Medulla oblongata (tissue), 1 donor: ENCODE results near the gene KLRF1.

Experiments
- DNase-seq: peaks from one replicate; pipeline ENCODE4 v3.0.0-alpha.2; 2015; ENCODE audit errors: extremely low spot score

Gene KLRF1, protein sequence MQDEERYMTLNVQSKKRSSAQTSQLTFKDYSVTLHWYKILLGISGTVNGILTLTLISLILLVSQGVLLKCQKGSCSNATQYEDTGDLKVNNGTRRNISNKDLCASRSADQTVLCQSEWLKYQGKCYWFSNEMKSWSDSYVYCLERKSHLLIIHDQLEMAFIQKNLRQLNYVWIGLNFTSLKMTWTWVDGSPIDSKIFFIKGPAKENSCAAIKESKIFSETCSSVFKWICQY

DNA sequence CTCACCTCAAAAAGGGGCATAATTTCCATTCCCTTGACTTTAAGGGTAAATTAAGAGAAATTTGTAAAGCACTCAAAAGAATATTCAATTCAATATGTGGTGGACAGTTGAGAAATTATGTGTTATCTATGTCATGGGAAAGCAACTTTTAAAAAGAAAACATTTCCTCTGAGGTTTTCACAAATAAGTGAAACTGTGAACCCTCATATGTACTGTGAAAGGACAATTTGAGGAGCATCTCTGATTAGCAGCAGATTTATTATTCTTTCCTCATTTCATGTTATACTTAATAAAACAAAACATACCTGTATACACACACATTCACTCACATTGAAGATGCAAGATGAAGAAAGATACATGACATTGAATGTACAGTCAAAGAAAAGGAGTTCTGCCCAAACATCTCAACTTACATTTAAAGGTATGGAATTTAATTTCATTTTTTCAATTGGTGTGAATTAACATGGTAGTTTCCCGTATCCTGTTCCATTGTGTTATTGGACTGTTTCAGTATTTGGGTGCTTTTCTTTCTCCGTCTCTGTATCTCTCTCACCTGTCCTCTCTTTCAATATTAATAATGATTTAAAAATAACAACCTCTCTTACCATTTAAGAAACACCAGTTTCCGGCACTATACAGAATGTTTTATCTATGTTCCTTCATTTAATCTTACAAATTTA is at the start of gene KLRF1:
Gene KLRF1, plus strand, starts transcription at position 273 of the 680 bp plus-strand sequence. Its CDS starts 64 bp downstream, at position 337.
- DNase-seq: no peak

DNA sequence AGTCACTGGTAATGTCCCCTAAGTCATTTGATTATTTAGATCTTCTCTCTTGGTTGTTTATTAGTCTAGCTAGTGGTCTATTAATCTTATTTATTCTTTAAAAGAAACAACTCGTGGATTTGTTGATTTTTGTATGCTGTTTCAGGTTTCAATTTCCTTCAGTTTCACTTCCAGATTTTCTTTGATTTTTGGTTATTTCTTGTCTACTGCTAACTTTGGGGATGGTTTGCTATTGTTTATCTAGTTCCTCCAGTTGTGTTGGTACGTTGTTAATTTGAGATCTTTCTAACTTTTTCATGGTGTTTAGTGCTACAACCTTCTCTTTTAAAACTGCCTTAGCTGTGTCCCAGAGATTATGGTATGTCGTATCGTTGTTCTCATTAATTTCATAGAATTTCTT is 48.1 kb upstream of the KLRF1 start:
- no peak for DNase-seq

DNA sequence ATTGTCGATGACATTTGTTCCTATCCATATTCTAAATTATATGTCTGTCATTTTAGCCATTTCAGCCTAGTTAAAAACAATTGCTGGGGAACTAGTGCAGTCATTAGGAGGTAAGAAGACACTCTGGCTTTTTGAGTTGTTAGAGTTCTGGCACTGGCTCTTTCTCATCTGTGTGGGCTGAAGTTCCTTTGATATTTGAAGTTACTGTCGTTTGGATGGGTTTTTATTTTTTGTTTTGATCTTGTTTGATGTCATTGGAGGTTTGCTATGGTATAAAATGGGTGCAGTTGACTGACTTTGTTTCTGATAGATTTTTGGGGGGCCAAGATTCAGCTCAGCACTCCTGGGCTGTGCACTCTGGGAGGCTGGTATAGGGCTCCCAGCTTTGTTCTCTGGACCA is 45.9 kb upstream of the KLRF1 start:
- DNase-seq: no peak

DNA sequence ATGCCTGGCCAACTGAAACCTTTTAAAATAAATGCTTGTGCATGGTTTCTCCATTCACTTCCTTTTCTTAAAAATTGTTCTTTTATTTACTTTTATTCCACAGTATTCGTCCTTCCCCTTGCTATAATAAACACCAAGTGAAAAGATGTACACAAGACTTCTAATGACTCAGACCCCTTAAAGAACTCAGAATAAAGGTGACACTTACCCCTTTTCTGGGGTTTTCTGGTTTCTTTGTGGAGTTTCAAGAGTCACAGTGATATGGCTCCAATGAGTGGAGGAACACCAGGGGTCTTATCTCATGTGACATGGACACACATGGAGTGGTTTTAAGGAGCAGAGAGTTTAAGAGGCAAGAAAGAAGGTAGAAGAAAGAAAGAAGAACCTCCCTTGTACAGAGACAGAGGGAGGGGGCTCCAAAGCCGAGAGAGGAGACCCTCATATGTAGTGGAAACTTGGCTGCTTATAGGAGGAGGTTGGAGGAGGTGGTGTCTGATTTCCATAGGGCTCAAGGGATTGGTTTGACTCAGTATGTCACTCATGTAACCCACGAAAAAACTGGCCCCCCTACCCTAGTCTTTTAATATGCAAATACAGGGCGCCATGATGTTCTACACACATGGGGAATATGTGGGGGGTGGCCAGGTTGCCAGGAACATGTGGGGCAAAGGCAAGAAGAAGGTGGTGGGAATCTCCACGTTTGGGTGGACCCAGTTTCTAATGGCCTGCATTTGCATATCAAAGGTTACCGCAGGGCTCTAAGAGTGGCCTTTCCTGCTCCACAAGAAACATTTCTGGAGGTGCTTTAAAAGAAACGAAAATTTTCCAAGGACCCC is 44.5 kb upstream of the KLRF1 start:
- no peak for DNase-seq

DNA sequence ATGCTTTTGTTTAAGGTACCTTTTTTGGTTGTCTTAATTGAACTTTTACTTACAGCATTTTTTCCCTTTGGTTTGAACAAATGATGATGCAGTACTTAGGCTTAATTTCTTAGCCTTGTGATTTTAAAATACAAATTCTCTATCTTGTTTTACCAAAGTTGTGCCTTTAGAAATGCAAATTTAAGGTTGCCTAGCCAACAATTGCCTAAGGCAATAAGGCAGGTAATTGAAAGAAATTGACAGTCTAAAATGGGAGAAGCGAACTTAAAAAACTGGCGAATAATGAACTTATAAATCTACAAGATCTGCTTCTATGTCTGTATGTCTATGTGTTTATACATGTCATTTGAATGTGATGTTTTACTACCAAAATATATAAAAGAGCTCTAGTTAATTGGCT is 43.0 kb upstream of the KLRF1 start:
- DNase-seq: no peak

DNA sequence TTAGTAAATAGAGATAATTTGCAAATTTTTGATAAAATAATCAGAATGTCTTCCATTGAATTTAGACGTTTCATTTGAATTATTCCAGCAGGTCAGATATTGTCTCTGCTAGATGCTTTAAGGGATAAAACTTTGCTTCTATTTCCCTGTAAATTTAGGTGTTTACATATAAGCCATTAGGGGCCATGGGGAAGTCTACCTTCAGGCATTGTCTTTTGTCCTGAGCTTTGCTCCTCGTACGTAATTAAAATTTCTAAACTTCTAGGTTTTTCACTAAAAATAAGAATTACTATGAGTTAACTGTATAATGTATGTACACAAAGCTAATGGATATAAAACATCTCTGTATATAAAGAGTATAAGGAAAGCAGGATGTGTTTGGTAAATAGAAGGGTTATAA is 42.5 kb upstream of the KLRF1 start:
- no peak for DNase-seq

DNA sequence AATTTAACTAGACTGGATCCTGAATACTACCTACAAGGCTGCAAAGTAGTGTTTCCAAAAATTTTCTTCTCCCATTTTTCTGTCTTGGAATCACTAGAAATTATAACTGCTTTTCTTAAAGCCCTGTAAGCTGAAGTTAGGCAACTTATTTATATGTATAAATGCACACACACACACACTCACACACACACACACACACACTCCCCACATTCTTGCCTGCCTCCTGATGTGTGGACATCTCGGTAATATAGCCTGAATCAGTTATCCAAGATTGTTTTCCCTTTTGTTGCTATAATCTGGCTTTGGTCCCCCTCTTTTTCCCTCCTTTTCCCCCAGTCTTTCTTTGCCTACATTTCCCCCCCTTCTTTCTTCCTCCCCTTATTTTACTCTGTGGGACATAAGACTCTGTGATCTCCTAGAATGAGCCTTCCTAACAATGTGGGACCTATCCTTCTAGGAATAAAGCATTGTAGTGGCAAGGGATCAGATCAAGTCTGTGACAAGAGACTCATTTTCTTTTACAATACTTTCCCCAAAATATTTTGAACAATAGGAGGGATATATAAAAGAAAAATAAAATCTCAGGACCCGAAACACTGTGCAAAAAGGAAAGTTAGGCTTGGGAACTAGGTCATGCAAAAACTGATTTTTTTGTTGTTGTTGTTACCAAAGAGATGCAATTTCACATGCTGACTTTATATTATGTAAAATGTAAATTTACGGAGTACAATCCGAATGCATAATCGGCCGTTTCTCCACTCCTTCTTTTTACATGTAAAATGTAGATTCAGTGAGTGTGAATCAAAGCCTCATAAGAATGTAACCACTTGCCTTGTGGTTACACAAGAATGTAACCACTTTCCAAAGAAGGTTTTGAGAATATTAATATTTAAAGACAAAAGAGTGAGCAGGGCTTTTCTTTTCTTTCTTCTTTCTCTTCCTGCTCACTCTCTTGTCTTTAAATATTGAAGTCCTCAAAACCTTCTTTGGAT is 40.3 kb upstream of the KLRF1 start:
- no peak for DNase-seq

DNA sequence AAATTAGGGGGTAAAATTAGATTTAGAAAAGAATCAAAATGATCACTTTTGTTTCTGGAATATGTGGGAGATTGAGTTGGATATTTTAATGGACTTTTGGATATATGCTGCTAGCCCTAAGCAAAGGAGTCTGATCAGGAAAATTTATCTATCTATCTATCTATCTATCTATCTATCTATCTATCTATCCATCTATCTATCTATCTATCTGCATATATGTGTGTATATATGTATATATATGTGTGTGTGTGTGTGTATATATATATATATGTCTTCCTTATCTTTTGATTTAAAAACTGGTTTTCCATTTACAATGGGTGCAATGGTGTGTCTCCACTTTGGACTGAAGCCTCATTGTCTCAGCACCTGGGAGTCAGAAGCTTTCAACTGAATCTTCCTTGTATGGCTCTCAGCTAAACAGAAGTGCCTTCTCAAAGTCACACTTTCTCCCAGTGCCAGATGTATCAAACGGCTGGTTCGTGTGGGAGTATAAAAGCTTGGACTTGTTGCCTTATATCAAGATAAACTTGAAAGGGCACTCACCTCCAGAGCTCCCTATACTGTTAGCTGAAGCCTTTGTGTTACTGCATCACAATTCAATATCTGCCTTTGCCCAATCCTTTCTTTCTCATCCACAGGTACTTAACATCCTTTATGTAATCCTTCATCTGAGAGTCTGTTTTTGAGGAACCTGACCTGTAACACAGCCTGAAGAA is 34.9 kb upstream of the KLRF1 start:
- no peak for DNase-seq

DNA sequence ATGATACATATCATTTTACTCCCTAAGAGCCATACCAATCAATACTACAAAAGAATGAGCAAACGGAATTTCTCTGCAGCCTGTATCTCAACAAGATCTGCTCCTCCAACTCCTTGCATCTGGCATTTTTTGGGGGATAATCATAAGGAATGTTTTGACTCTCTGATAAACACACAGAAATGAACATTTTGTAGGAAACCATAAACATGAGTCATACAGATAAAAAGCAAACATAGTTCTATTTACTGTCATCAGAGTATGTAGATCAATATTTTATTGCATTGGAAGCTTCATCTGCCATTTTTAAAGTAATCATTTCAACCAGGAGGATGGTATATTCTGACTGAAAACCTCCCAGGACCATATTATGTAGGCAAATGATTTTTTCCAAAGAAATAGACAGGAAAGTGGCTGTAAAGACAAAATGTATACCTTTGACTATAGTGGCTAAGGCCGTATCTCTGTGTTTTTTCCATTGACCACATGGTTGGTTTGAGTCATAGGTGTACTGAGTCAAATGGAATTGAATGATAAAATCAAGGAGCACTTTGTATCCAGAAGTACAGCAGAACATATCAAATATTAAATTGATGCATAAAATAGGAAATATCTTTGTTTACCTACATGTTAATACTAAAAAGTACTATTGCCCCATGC is 34.2 kb upstream of the KLRF1 start:
- no peak for DNase-seq

DNA sequence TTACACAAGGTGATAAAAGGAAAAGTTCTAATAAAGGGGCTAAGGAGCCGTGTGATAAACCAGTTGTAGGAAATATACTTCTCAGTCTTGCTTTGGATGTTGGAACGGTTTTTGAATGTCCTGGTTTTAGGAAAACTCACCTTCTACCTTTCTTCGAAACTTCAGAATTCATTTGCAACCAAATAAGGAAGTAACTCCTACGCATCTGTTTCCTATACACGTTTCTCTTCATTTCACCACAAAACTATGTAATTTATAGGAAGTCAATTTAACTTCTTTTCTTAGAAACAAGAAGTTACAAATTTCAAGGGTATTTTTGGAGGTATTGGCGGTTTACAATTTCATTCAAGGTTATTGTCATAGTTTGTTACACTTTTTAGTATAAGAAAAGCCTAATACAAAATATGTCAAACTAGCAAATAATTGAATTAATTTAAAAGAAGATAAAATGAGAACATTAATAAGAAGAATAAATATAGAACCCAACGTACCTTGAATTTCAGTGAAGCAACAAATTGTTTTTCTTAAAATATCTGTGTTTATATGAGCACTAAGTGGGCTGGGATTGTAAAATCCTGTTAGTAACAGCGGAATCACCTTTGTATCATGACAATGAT is 33.4 kb upstream of the KLRF1 start:
- DNase-seq: no peak

DNA sequence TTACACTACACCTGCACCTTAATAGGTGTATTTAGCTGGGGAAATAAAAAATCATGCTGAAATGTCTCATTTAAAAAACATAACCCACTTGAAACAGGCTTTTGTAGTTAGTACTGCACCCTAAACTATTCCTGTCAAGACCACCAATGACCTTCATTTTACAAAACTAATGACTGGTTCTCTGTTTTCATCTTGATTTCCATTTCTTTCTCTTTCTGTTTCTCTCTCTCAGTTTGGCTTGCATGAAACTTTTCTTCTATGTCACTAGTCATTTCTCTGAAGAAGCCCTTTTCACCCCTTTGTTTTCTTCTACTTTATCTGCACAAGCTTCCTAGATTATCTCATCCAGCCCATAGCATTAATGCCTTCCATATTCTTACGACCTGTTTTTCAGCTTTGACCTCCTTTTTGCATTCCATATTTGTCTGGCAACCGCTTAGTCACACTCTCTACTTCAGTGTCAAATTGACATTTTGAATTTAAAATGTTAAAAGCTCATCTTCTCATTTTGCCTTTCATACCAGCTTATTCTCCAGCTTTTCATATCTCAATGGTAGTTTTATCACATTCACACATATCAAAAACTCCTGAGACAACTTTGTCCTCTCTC is 32.7 kb upstream of the KLRF1 start:
- no peak for DNase-seq

DNA sequence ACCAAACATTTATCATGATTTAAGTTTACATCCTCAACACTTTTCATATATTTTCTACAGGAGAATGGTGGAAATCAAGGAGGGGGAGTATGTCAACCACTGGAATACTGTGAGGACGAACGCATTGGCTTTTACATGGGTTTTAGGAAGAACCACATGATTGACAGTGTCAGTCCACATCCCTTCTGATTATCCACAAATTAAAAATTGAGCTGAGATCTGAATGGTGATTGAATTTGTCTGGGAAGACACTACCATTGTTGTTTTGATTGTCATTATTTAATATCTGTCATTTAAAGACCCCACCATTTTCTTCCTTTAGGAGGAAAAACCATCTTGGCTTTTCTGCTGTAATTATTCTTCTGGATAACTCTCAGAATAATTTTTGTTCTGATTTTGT is 31.3 kb upstream of the KLRF1 start:
- no peak for DNase-seq

DNA sequence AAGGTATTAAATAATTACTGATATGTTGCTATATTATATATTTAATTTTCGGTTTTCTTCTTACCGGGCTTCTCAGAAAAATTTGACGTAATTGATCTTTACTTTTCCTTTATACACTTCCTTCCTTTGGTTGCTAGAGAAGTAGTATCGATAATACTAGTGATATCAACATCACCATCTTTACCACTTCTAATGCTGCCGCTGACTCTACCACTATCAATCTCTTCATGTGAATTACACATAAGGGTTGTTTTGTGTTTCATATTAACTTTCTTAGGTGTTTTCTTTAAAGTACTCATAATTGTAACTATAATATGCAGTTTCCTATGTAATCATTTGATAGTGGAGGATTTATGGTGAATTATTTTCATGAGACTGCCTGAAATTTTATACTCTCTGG is 30.9 kb upstream of the KLRF1 start:
- no peak for DNase-seq

DNA sequence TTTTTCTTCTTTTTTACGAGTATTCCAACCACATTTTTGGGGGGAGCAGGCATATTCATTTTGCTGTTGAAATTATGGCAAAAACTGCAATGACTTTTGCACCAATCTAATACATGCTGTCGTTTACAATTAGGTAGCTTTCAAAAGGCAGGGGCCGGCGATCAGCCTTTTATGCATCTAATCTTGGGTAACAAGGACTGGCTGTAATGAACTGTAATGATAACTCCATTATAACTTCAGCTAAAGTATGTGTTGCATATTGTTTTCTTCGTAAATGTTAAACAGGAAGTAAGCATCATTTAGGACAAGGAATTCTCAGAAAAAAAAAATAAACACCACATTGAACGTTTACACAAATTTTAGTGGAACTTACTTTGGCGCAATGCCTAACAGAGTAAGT is 30.3 kb upstream of the KLRF1 start:
- no peak for DNase-seq

DNA sequence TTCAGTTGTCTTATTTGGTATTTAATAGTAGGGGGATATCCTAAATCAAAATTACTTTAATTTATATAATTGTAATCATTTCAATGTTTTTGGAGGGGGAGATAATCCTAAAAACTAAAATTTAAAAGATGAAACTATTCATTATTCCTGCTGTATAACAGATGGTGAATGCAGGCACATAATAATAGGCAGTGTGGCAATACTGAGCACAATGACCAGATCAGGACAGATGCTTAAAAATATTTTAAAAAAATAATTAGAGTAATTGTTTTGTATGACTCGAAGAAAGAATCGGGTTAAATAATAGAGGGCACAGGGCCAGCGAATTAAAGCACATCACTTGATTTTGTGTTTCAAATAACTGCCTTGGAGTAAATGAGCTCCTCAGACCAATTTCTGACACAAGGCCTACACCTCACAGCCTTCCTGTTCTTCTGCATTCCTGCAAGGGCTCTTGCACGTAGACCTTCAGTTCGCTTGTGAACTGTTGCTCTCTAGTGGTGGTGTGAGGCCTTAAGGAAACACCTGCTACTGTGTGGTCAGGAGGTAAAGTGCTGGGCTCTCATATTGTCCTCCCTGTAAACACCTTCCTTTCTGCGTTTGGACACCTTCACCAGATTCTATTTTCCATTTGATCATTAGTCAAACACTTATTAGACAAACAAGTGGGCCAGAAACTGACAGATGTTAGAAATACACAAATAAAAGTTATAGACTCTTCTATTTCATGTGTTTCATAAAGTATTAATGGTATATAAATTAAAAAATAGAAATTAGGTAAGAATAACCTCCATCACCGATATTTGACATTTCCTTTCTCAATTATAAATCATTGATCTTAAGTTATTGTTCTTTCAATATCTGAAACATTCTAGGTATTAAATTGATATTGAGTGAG is 29.3 kb upstream of the KLRF1 start:
- DNase-seq: peak; percentile 65

DNA sequence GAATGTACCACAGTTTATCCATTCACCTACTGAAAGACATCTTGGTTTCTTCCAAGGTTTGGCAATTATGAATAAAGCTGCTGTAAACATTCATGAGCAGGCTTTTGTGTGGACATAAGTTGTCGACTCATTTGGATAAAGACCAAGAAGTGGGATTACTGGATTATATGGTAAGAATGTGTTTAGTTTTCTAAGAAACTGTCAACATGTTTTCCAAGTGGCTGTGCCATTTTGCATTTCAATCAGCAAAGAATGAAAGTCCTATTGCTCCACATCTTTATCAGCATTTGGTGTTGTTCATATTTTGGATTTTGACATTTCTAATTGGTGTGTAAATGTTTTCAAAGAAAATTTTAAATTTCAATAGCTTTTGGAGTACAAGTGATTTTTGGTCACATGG is 27.3 kb upstream of the KLRF1 start:
- no peak for DNase-seq

DNA sequence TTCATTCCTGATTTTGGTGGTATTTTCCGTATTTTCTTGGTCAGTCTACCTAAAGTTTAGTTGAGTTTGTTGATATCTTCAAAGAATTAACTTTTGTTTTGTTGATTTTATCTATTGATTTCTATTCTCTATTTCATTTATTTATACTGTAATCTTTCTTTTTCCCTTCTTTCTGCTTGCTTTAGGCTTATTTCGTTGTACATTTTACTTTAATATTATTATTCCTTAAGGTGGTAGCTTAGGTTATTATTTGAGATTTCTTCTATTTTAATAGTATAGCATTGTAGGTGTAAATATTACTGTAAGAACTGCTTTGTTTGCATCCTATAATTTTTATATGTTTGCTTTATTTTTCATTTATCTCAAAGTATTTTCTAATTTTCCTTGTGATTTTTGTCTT is 21.4 kb upstream of the KLRF1 start:
- DNase-seq: no peak

DNA sequence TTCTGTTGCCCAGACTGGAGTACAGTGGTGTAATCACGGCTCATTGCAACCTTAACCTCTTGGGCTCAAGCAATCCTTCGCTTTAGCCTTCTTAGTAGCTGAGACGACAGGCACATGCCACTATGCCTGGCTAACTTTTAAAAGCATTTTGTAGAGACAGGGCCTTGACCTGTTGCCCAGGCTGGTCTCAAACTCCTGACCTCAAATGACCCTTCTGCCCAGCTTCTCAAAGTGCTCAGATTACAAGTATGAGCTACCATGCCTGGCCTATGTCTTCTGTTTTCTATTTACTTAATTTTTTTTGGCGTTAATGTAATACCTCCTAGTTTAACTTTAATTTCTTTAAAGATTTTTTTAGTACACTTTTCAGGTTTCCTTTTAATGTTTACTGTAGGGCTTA is 20.6 kb upstream of the KLRF1 start:
- no peak for DNase-seq

DNA sequence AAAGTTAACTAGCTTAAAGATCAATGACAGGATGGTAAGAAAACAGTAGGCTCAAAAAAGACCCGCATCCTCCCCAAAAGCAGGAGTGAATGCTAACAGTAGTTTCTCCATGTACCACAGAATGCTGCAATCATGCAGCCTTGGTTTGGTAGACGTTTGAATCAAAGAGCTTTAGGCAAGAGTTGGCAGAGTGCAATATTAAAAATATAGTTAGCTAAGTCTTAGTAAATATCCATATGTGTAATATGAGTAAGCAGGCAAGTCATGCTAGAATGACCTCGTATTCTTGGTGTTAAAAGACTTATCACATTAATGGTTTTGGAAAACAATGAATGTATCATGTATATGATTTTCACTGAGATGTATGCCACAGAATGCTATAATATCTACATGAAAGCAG is 18.8 kb upstream of the KLRF1 start:
- DNase-seq: no peak
